HepG2 (cell line): ENCODE results near the gene ANKRD11. TPM values are rescaled to one million over a fixed set of nuclear protein-coding genes. Genes with fewer than 3 reads are reported as not detected.

Experiments used
- CAMTA2 ChIP-seq: sonication (generic); formaldehyde crosslinking; IDR thresholded peaks from 2 replicates; pipeline ENCODE4 v1.4.0; 2020; ENCODE audit warnings: mild to moderate bottlenecking, missing genetic modification reagents, borderline replicate concordance
- CENPBD1 ChIP-seq: sonication (generic); formaldehyde crosslinking; IDR thresholded peaks from 2 replicates; pipeline ENCODE4 v1.8.0; 2022; ENCODE audit warnings: missing genetic modification reagents, low read depth, mild to moderate bottlenecking, borderline replicate concordance
- KDM1A ChIP-seq: IDR thresholded peaks from 2 replicates; pipeline ENCODE4 v1.6.1; 2016; ENCODE audit warnings: missing compliant biosample characterization
- MIER3 ChIP-seq: IDR thresholded peaks from 2 replicates; pipeline ENCODE4 v1.6.1; 2016; ENCODE audit warnings: missing compliant biosample characterization, borderline replicate concordance
- MYNN ChIP-seq: sonication (generic); formaldehyde crosslinking; IDR thresholded peaks from 2 replicates; pipeline ENCODE4 v1.4.0; 2020; ENCODE audit warnings: mild to moderate bottlenecking, low read depth, missing genetic modification reagents
- NR2F1 ChIP-seq, 2 experiments: fragments of 450-650 bp in 1 of 2; formaldehyde crosslinking in 1 of 2; IDR thresholded peaks; 2 replicates each; pipeline versions ENCODE4 v1.5.0 to v1.6.1; 2016 to 2020; ENCODE audit warnings: mild to moderate bottlenecking in 1 of 2, missing compliant biosample characterization in 1 of 2, missing genetic modification reagents in 1 of 2, moderate library complexity in 1 of 2
- NR2F2 ChIP-seq: IDR thresholded peaks from 2 replicates; pipeline ENCODE4 v1.6.1; 2012; ENCODE audit warnings: low read depth, inconsistent platforms, borderline replicate concordance
- PCBP1 ChIP-seq: fragments of 200-400 bp; formaldehyde crosslinking; IDR thresholded peaks from 2 replicates; pipeline ENCODE4 v1.6.1; 2017; ENCODE audit warnings: mild to moderate bottlenecking, low read depth, low read length, borderline replicate concordance
- SP5 ChIP-seq: IDR thresholded peaks from 2 replicates; pipeline ENCODE4 v1.6.1; 2016; ENCODE audit warnings: low read depth, borderline replicate concordance
- SRY ChIP-seq: sonication (generic); formaldehyde crosslinking; IDR thresholded peaks from 2 replicates; pipeline ENCODE4 v1.8.0; 2022; ENCODE audit warnings: mild to moderate bottlenecking, missing genetic modification reagents
- ZBTB40 ChIP-seq, 2 experiments: fragments of 450-650 bp in 1 of 2; sonication (generic) in 1 of 2; formaldehyde crosslinking in 1 of 2; IDR thresholded peaks; 2 replicates each; pipeline versions ENCODE4 v1.6.1 to v1.8.0; 2016 to 2022; ENCODE audit warnings: antibody characterized with exemption in 1 of 2, mild to moderate bottlenecking in 1 of 2, missing genetic modification reagents in 1 of 2
- ZNF234 ChIP-seq: sonication (generic); formaldehyde crosslinking; conservative IDR thresholded peaks from 2 replicates; pipeline ENCODE4 v1.5.1; 2020; ENCODE audit warnings: mild to moderate bottlenecking, missing genetic modification reagents
- ZNF772 ChIP-seq: sonication (generic); formaldehyde crosslinking; IDR thresholded peaks from 2 replicates; pipeline ENCODE4 v1.5.0; 2020; ENCODE audit warnings: mild to moderate bottlenecking, missing genetic modification reagents
- ZNF776 ChIP-seq: sonication (generic); formaldehyde crosslinking; IDR thresholded peaks from 2 replicates; pipeline ENCODE4 v1.4.0; 2020; ENCODE audit warnings: mild to moderate bottlenecking, missing genetic modification reagents
- polyA plus RNA-seq, 8 experiments: library from polyadenylated mRNA; depleted of rRNA in 3 of 8; stranded (reverse) in 7 of 8; unstranded in 1 of 8; fragments of >200 nt; fragmentation: Illumina TruSeq in 4 of 8; extraction: Trizol in 4 of 8; gene quantifications; 2 replicates each; pipeline versions ENCODE4 v1.2.1 to v1.2.3, GENCODE V29; 2011 to 2016; ENCODE audit warnings: low read depth in 4 of 8, missing spikeins in 1 of 8, mixed read lengths in 1 of 8; ENCODE audit not compliant: insufficient read depth in 1 of 8
- total RNA-seq, 5 experiments: library from RNA; depleted of rRNA; stranded (reverse); fragments of >200 nt; fragmentation: Illumina TruSeq; extraction: Trizol; gene quantifications; 2 replicates each; pipeline ENCODE4 v1.2.3, GENCODE V29; 2016; ENCODE audit warnings: low read depth in 1 of 5
- TF ChIP-seq, protein P1 (sequence below): sonication (generic); formaldehyde crosslinking; IDR thresholded peaks from 2 replicates; pipeline ENCODE4 v1.8.0; 2022; ENCODE audit warnings: mild to moderate bottlenecking, missing genetic modification reagents
- TF ChIP-seq, protein P2 (sequence below): sonication (generic); formaldehyde crosslinking; IDR thresholded peaks from 2 replicates; pipeline ENCODE4 v1.5.0; 2020; ENCODE audit warnings: mild to moderate bottlenecking, missing genetic modification reagents

ANKRD11 gene
- total and polyA plus RNA-seq, 2 of the 13 experiments (the other 11 are each of a cell fraction or from before 2014, with no cell fraction given) = 21.4 to 38.4 TPM

- TF ChIP-seq CENPBD1 (CRISPR knock-in tag) = no peak
- TF ChIP-seq, protein P1, sequence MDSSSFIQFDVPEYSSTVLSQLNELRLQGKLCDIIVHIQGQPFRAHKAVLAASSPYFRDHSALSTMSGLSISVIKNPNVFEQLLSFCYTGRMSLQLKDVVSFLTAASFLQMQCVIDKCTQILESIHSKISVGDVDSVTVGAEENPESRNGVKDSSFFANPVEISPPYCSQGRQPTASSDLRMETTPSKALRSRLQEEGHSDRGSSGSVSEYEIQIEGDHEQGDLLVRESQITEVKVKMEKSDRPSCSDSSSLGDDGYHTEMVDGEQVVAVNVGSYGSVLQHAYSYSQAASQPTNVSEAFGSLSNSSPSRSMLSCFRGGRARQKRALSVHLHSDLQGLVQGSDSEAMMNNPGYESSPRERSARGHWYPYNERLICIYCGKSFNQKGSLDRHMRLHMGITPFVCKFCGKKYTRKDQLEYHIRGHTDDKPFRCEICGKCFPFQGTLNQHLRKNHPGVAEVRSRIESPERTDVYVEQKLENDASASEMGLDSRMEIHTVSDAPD = no peak
- TF ChIP-seq PCBP1 = no peak
- TF ChIP-seq NR2F1 (CRISPR knock-in tag; IDR thresholded peaks at IDR 0.05) = no peak
- no peak for TF ChIP-seq KDM1A (CRISPR knock-in tag)
- TF ChIP-seq, protein P2, sequence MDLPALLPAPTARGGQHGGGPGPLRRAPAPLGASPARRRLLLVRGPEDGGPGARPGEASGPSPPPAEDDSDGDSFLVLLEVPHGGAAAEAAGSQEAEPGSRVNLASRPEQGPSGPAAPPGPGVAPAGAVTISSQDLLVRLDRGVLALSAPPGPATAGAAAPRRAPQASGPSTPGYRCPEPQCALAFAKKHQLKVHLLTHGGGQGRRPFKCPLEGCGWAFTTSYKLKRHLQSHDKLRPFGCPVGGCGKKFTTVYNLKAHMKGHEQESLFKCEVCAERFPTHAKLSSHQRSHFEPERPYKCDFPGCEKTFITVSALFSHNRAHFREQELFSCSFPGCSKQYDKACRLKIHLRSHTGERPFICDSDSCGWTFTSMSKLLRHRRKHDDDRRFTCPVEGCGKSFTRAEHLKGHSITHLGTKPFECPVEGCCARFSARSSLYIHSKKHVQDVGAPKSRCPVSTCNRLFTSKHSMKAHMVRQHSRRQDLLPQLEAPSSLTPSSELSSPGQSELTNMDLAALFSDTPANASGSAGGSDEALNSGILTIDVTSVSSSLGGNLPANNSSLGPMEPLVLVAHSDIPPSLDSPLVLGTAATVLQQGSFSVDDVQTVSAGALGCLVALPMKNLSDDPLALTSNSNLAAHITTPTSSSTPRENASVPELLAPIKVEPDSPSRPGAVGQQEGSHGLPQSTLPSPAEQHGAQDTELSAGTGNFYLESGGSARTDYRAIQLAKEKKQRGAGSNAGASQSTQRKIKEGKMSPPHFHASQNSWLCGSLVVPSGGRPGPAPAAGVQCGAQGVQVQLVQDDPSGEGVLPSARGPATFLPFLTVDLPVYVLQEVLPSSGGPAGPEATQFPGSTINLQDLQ (CRISPR knock-in tag) = no peak
- no peak for TF ChIP-seq CAMTA2 (CRISPR knock-in tag)
- TF ChIP-seq NR2F2 = no peak
- no peak for TF ChIP-seq MIER3 (CRISPR knock-in tag)
- TF ChIP-seq ZNF772 = no peak
- no peak for TF ChIP-seq SRY (CRISPR knock-in tag)
- TF ChIP-seq MYNN (CRISPR knock-in tag) = no peak
- TF ChIP-seq ZBTB40 (IDR thresholded peaks at IDR 0.05) = no peak
- no peak for TF ChIP-seq ZBTB40 (CRISPR knock-in tag; IDR thresholded peaks at IDR 0.05)
- no peak for TF ChIP-seq ZNF776 (CRISPR knock-in tag)
- no peak for TF ChIP-seq SP5 (CRISPR knock-in tag)
- no peak for TF ChIP-seq ZNF234 (CRISPR knock-in tag)
These were observed 73.0 kb downstream of the ANKRD11 start (continued) for GRCh38 chr16:89417352-89417751.
